SK-N-SH (cell line): ENCODE results near the gene SAMD4A. TPM values are rescaled to one million over a fixed set of nuclear protein-coding genes. Genes with fewer than 3 reads are reported as not detected.

Source experiments
- CTCF ChIA-PET: fragments of 300-600, 350-600 bp; formaldehyde crosslinking; extraction: SDS; loops from one replicate; lab custom pipeline; 2021; lab: Yijun Ruan, JAX
- POLR2A ChIA-PET: fragments of 350-600 bp; sonication (Branson Sonifier 250); formaldehyde crosslinking; extraction: SDS; loops from one replicate; lab custom pipeline; 2020; ENCODE audit warnings: antibody characterized with exemption, inconsistent platforms; lab: Yijun Ruan, JAX
- DNase-seq: peaks from one replicate; pipeline ENCODE4 v3.0.0; 2012
- H2AFZ ChIP-seq: fragments of 200-600 bp; sonication (generic); 2 replicates; pipeline ENCODE4 v1.8.1; 2016; ENCODE audit warnings: antibody characterized with exemption, mild to moderate bottlenecking, low read depth
- H3F3A ChIP-seq: fragments of 200-600 bp; sonication (generic); replicated peaks from 2 replicates; pipeline ENCODE3; 2016; ENCODE audit warnings: antibody characterized with exemption, mild to moderate bottlenecking; ENCODE audit not compliant: insufficient read depth
- H3K27ac ChIP-seq, 2 experiments: fragments of 200-500 bp in 1 of 2; fragments of 200-600 bp in 1 of 2; sonication (Bioruptor generic) in 1 of 2; sonication (generic), shearing (Covaris generic) in 1 of 2; 2 replicates each; pipeline versions ENCODE4 v1.5.1 to v1.6.1; 2014 to 2016; ENCODE audit warnings: low read depth in 2 of 2, inconsistent platforms in 1 of 2, low read length in 1 of 2, mild to moderate bottlenecking in 1 of 2, mixed read lengths in 1 of 2
- H3K27me3 ChIP-seq: fragments of 200-600 bp; sonication (generic), shearing (Covaris generic); 2 replicates; pipeline ENCODE4 v1.6.1; 2016; ENCODE audit warnings: mixed run types; ENCODE audit not compliant: insufficient read depth
- H3K36me3 ChIP-seq, 2 experiments: fragments of 200-500 bp in 1 of 2; fragments of 200-600 bp in 1 of 2; sonication (Bioruptor generic) in 1 of 2; sonication (generic) in 1 of 2; replicated peaks in 1 of 2; 2 replicates each; pipeline versions ENCODE3 to v1.5.1; 2014 to 2016; ENCODE audit warnings: low read length in 1 of 2, mild to moderate bottlenecking in 1 of 2; ENCODE audit not compliant: insufficient read depth in 2 of 2, control insufficient read depth in 1 of 2
- H3K4me1 ChIP-seq, 2 experiments: fragments of 200-500 bp in 1 of 2; fragments of 200-600 bp in 1 of 2; sonication (Bioruptor generic) in 1 of 2; sonication (generic), shearing (Covaris generic) in 1 of 2; 2 replicates each; pipeline versions ENCODE4 v1.5.1 to v1.6.1; 2014 to 2016; ENCODE audit warnings: low read depth in 1 of 2, low read length in 1 of 2, mixed run types in 1 of 2; ENCODE audit not compliant: insufficient read depth in 2 of 2, control insufficient read depth in 1 of 2
- H3K4me2 ChIP-seq: fragments of 200-600 bp; sonication (generic), shearing (Covaris generic); 2 replicates; pipeline ENCODE4 v1.6.1; 2017; ENCODE audit warnings: mixed run types
- H3K4me3 ChIP-seq, 2 experiments: fragments of 200-500 bp in 1 of 2; fragments of 200-600 bp in 1 of 2; sonication (Bioruptor generic) in 1 of 2; sonication (generic), shearing (Covaris generic) in 1 of 2; 2 replicates each; pipeline versions ENCODE4 v1.5.1 to v1.8.1; 2014 to 2016; ENCODE audit warnings: low read depth in 2 of 2, inconsistent platforms in 1 of 2, low read length in 1 of 2, mild to moderate bottlenecking in 1 of 2, mixed read lengths in 1 of 2, moderate library complexity in 1 of 2
- H3K79me2 ChIP-seq: fragments of 200-600 bp; sonication (generic); 2 replicates; pipeline ENCODE4 v1.8.1; 2017; ENCODE audit warnings: mild to moderate bottlenecking; ENCODE audit not compliant: insufficient read depth
- H3K9ac ChIP-seq: fragments of 200-600 bp; sonication (generic); 2 replicates; pipeline ENCODE4 v1.6.1; 2017; ENCODE audit warnings: mixed run types
- H3K9me2 ChIP-seq: fragments of 200-600 bp; sonication (generic); 2 replicates; pipeline ENCODE4 v1.6.1; 2017; ENCODE audit warnings: mixed run types
- H3K9me3 ChIP-seq: fragments of 200-600 bp; sonication (generic); 2 replicates; pipeline ENCODE4 v1.6.1; 2017; ENCODE audit warnings: mixed run types, mild to moderate bottlenecking, moderate library complexity
- H4K20me1 ChIP-seq: fragments of 200-600 bp; sonication (generic); 2 replicates; pipeline ENCODE4 v1.6.1; 2017; ENCODE audit warnings: mild to moderate bottlenecking, mixed run types; ENCODE audit not compliant: insufficient read depth
- EP300 ChIP-seq, 2 experiments: IDR thresholded peaks; 2 replicates each; pipeline versions ENCODE4 v1.4.0 to v1.6.1; 2012; ENCODE audit warnings: borderline replicate concordance in 1 of 2, low read depth in 1 of 2, low read length in 1 of 2
- FOSL2 ChIP-seq: IDR thresholded peaks from 2 replicates; pipeline ENCODE4 v1.4.0; 2012; ENCODE audit warnings: low read depth, mild to moderate bottlenecking, moderate library complexity, borderline replicate concordance
- IRF3 ChIP-seq: fragments of 150-350 bp; IDR thresholded peaks from 2 replicates; pipeline ENCODE4 v1.6.1; 2016; ENCODE audit warnings: mild to moderate bottlenecking, low read depth, low read length
- JUND ChIP-seq: IDR thresholded peaks from 2 replicates; pipeline ENCODE4 v1.4.0; 2012
- MEF2A ChIP-seq: IDR thresholded peaks from 2 replicates; pipeline ENCODE4 v1.4.0; 2012; ENCODE audit warnings: low read depth, borderline replicate concordance
- NFIC ChIP-seq: IDR thresholded peaks from 2 replicates; pipeline ENCODE4 v1.4.0; 2012; ENCODE audit warnings: borderline replicate concordance
- POLR2AphosphoS5 ChIP-seq: IDR thresholded peaks from 2 replicates; pipeline ENCODE4 v1.6.1; 2012; ENCODE audit warnings: low read depth, low read length
- RAD21 ChIP-seq: IDR thresholded peaks from 2 replicates; pipeline ENCODE4 v1.6.1; 2012; ENCODE audit warnings: mild to moderate bottlenecking, low read length
- TAF1 ChIP-seq: IDR thresholded peaks from 2 replicates; pipeline ENCODE4 v1.6.1; 2012; ENCODE audit warnings: low read depth, mild to moderate bottlenecking, low read length, moderate library complexity, borderline replicate concordance
- USF2 ChIP-seq: fragments of 150-350 bp; IDR thresholded peaks from 2 replicates; pipeline ENCODE4 v1.6.1; 2017; ENCODE audit warnings: antibody characterized with exemption, low read length, low read depth, borderline replicate concordance
- YY1 ChIP-seq: IDR thresholded peaks from 2 replicates; pipeline ENCODE4 v1.4.0; 2012; ENCODE audit warnings: low read depth, mild to moderate bottlenecking
- WGBS: methylation state at CpG from one replicate; pipeline ENCODE4 v1.1.6; 2017; ENCODE audit warnings: low lambda C conversion rate; 5-methylcytosine and 5-hydroxymethylcytosine counted together
- polyA plus RNA-seq, 3 experiments: library from polyadenylated mRNA; depleted of rRNA; stranded (reverse); fragments of >200 nt; gene quantifications; 2 replicates each; pipeline ENCODE4 v1.2.3, GENCODE V29; 2012
- TF ChIP-seq, protein P1 (sequence below): IDR thresholded peaks from 2 replicates; pipeline ENCODE4 v1.4.0; 2012; ENCODE audit warnings: low read depth, borderline replicate concordance
- TF ChIP-seq, protein P2 (sequence below): IDR thresholded peaks from 2 replicates; pipeline ENCODE4 v1.4.0; 2012; ENCODE audit warnings: low read depth
- TF ChIP-seq, protein P3 (sequence below): IDR thresholded peaks from 2 replicates; pipeline ENCODE4 v1.6.1; 2012; ENCODE audit warnings: mild to moderate bottlenecking, low read depth, low read length, moderate library complexity
- TF ChIP-seq, protein P4 (sequence below): IDR thresholded peaks from 2 replicates; pipeline ENCODE4 v1.4.0; 2012; ENCODE audit warnings: low read depth, borderline replicate concordance

The SAMD4A gene
- polyA plus RNA-seq, 1 of the 3 experiments (the other 2 are of a cell fraction): 5.0 TPM

GRCh38 chr14:54763761-54764160 lies 196.8 kb downstream of the SAMD4A start (continued):
- no peak for TF ChIP-seq RAD21
- no peak for TF ChIP-seq JUND
- TF ChIP-seq, all 33 proteins: peak for 0

GRCh38 chr14:54766276-54767138 lies 199.6 kb downstream of the SAMD4A start:
- Histone ChIP-seq H3K27ac (no peak overlapping the region), H3K4me3 (no peak overlapping the region), H3F3A (peaks cover 13% of the 10 kb centered on the region), H4K20me1 (no peaks in the 10 kb centered on the region), H3K4me2 (no peak overlapping the region), H3K4me1 (peaks cover 0 to 10% of the 10 kb centered on the region in 2 experiments; a peak in 1 of 4 replicates), H3K9ac (no peak overlapping the region), H3K9me3 (no peaks in the 10 kb centered on the region), H3K27me3 (no peaks in the 10 kb centered on the region), H3K79me2 (peaks cover 3% of the 10 kb centered on the region; the same call in 1 of the 2 replicates), H3K9me2 (no peaks in the 10 kb centered on the region), H2AFZ (no peak overlapping the region), H3K36me3 (peaks cover 33 to 56% of the 10 kb centered on the region in 2 experiments)
- POLR2A ChIA-PET: no interaction called here
- CTCF ChIA-PET: interaction anchor here (0.5 kb wide), 1 partner anchor 203 kb away, joined by 3 read pairs; no protein-coding TSS in a partner anchor
- WGBS: 87% methylated on average over 16 of the region's 18 CpGs
- no peak for DNase-seq
- TF ChIP-seq NFIC (no peak), MEF2A (no peak), JUND (no peak), POLR2AphosphoS5 (no peak), USF2 (no peak), EP300 (IDR thresholded peaks at IDR 0.05; ENCODE audit: borderline replicate concordance in 1 of 2, low read depth in 1 of 2, low read length in 1 of 2) (no peak), YY1 (no peak), IRF3 (no peak), FOSL2 (no peak), TAF1 (no peak)
- TF ChIP-seq, protein P1, sequence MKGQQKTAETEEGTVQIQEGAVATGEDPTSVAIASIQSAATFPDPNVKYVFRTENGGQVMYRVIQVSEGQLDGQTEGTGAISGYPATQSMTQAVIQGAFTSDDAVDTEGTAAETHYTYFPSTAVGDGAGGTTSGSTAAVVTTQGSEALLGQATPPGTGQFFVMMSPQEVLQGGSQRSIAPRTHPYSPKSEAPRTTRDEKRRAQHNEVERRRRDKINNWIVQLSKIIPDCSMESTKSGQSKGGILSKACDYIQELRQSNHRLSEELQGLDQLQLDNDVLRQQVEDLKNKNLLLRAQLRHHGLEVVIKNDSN: no peak
- TF ChIP-seq, protein P2, sequence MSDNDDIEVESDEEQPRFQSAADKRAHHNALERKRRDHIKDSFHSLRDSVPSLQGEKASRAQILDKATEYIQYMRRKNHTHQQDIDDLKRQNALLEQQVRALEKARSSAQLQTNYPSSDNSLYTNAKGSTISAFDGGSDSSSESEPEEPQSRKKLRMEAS: no peak
- TF ChIP-seq, protein P3, sequence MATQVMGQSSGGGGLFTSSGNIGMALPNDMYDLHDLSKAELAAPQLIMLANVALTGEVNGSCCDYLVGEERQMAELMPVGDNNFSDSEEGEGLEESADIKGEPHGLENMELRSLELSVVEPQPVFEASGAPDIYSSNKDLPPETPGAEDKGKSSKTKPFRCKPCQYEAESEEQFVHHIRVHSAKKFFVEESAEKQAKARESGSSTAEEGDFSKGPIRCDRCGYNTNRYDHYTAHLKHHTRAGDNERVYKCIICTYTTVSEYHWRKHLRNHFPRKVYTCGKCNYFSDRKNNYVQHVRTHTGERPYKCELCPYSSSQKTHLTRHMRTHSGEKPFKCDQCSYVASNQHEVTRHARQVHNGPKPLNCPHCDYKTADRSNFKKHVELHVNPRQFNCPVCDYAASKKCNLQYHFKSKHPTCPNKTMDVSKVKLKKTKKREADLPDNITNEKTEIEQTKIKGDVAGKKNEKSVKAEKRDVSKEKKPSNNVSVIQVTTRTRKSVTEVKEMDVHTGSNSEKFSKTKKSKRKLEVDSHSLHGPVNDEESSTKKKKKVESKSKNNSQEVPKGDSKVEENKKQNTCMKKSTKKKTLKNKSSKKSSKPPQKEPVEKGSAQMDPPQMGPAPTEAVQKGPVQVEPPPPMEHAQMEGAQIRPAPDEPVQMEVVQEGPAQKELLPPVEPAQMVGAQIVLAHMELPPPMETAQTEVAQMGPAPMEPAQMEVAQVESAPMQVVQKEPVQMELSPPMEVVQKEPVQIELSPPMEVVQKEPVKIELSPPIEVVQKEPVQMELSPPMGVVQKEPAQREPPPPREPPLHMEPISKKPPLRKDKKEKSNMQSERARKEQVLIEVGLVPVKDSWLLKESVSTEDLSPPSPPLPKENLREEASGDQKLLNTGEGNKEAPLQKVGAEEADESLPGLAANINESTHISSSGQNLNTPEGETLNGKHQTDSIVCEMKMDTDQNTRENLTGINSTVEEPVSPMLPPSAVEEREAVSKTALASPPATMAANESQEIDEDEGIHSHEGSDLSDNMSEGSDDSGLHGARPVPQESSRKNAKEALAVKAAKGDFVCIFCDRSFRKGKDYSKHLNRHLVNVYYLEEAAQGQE: no peak
- TF ChIP-seq, protein P4, sequence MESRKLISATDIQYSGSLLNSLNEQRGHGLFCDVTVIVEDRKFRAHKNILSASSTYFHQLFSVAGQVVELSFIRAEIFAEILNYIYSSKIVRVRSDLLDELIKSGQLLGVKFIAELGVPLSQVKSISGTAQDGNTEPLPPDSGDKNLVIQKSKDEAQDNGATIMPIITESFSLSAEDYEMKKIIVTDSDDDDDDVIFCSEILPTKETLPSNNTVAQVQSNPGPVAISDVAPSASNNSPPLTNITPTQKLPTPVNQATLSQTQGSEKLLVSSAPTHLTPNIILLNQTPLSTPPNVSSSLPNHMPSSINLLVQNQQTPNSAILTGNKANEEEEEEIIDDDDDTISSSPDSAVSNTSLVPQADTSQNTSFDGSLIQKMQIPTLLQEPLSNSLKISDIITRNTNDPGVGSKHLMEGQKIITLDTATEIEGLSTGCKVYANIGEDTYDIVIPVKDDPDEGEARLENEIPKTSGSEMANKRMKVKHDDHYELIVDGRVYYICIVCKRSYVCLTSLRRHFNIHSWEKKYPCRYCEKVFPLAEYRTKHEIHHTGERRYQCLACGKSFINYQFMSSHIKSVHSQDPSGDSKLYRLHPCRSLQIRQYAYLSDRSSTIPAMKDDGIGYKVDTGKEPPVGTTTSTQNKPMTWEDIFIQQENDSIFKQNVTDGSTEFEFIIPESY: no peak
